Measurements from ENCODE around the gene ZBTB7C.

The ZBTB7C gene

GRCh38 chr18:47995654-47996053, 413.5 kb downstream of the ZBTB7C start:
- H3K4me3 ChIP-seq (ENCODE audit: low read length), result no peak overlapping the region
- TF ChIP-seq CTCF (conservative IDR thresholded peaks at IDR 0.05; ENCODE audit: low read length), result no peak
- DNase-seq (ENCODE audit: low read depth), result no peak

DNA sequence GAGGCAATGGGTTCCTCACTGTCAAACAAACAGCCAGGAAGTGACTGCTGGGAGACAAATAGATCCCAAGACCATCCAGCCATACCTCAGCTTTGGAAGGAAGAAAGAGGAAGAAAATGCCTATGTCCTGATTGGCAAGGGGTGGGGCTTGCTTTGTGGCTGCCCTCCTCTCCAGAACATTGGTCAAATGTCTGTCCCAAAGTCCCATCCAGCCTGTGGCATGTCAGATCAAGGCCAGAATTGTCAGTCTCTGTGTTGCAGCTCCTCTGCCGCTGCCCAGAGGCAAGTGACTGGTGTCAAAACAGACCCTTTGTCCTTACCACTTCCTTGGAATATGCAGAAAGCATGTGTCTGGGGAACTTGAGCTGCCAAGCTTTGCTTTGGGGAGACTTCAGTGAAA, 415.8 kb downstream of the ZBTB7C start:
- TF ChIP-seq CTCF (conservative IDR thresholded peaks at IDR 0.05; ENCODE audit: low read length), result no peak
- no peak for DNase-seq (ENCODE audit: low read depth)
- H3K4me3 ChIP-seq (ENCODE audit: low read length), result no peak overlapping the region

DNA sequence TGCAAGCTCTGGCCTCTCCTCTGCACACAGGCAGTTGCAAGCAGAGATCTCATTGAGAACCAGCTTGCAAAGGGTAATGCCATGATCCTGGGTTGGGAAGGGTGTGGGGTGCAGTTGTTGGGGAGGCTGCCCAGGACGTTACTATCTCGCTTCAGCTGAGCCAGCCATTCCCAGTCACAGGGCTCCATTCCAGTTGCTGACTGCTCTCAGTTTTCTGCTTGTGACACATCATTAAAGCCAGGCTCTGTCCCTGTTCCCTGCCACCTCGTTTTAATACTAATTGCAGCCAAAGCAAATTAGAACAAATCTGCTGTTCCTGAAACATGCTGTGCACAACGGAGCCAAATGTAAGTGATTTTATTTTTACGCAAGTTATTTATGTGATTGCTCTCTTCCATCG, 416.2 kb downstream of the ZBTB7C start:
- no peak for TF ChIP-seq CTCF (conservative IDR thresholded peaks at IDR 0.05; ENCODE audit: low read length)
- H3K4me3 ChIP-seq (ENCODE audit: low read length), result no peak overlapping the region
- no peak for DNase-seq (ENCODE audit: low read depth)

GRCh38 chr18:47992266-47992665, 416.9 kb downstream of the ZBTB7C start:
- no peak for TF ChIP-seq CTCF (conservative IDR thresholded peaks at IDR 0.05; ENCODE audit: low read length)
- DNase-seq (ENCODE audit: low read depth), result no peak
- no peak overlapping the region for H3K4me3 ChIP-seq (ENCODE audit: low read length)

DNA sequence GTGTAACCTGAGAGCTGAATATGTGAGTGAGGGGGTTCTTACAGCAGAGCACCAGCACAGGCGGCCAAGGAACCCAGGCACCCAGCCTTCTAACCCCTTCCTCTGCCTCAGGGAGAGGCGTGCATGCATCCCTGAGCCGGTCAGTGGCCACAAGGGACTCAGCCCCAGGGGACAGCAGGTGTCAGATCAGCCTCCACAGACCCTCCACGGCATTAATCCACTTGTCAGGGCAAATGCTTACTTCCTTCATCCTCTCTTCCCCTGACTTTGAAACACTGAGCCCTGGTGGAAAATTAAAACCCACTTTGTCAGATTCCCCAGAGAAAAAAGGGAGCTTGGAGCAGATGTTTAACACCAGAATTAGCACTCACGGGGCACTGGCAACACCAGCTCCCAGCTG, 418.2 kb downstream of the ZBTB7C start:
- H3K4me3 ChIP-seq (ENCODE audit: low read length), result no peak overlapping the region
- DNase-seq (ENCODE audit: low read depth), result no peak

GRCh38 chr18:47987388-47987699, 421.8 kb downstream of the ZBTB7C start:
- H3K4me3 ChIP-seq (ENCODE audit: low read length), result no peak overlapping the region
- no peak for TF ChIP-seq CTCF (conservative IDR thresholded peaks at IDR 0.05; ENCODE audit: low read length)
- DNase-seq (ENCODE audit: low read depth), result no peak

More for the DNA sequence above, 418.2 kb downstream of the ZBTB7C start:
- no peak for TF ChIP-seq CTCF (conservative IDR thresholded peaks at IDR 0.05; ENCODE audit: low read length)

DNA sequence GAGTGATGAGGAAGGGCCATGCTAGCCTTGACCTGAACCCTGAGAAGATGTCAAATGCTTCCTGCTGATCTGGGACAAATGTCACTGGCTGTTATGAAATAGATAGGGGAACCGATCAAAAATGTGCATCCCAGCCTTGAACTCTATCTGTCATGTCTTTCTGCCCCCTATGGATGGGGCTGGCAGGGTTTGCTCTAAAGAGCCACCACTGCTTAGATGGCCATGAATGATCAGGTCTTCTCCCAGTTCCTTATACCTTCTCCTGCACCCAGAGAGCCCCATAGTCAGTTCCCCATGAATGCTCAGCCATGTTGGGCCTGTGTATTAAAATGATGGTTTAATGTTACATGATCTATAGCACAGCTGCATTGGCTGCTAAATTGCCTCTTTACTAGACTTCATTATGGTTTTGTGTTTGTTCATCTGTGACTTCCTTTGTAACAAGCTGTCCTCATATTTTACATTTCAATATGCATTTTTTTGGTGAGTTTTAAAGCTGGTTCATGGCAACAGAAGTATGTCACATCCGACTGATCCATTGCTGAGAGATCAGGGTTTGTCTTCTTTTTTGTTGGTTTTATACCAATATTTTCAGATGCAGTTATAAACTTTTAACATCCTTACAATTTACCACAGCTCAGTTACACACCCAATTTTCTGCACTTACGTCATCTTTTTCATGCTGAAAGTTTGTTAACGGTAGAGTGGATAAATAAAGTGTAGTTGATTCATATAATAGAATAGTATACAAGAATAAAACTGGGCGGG, 422.4 kb downstream of the ZBTB7C start:
- no peak for TF ChIP-seq CTCF (conservative IDR thresholded peaks at IDR 0.05; ENCODE audit: low read length)
- H3K4me3 ChIP-seq (ENCODE audit: low read length), result no peak overlapping the region
- DNase-seq (ENCODE audit: low read depth), result no peak

All from AG10803 (cell line).